Neural crest cell (in vitro differentiated cells): Measurements from ENCODE around the gene SUSD5. TPM values are rescaled to one million over a fixed set of nuclear protein-coding genes. Genes with fewer than 3 reads are reported as not detected.
A peak's percentile ranks its signal among the peaks of the same experiment; 100 is the strongest.

Experiments used
- DNase-seq: peaks from one replicate; pipeline ENCODE4 v3.0.0; 2021; ENCODE audit warnings: low read depth, mixed read lengths, low spot score
- H3K27ac Mint-ChIP-seq: one replicate; pipeline ENCODE4 v1.8.0; 2021; ENCODE audit warnings: mild to moderate bottlenecking, mixed read lengths; ENCODE audit not compliant: unreplicated experiment
- H3K27me3 Mint-ChIP-seq: 2 replicates; pipeline ENCODE4 v1.8.0; 2021; ENCODE audit warnings: low read depth, mild to moderate bottlenecking, mixed read lengths
- H3K36me3 Mint-ChIP-seq: 2 replicates; pipeline ENCODE4 v1.8.0; 2021; ENCODE audit warnings: low read depth, mild to moderate bottlenecking, mixed read lengths
- H3K4me1 Mint-ChIP-seq: 2 replicates; pipeline ENCODE4 v1.8.0; 2021; ENCODE audit warnings: mixed read lengths
- H3K4me3 Mint-ChIP-seq: one replicate; pipeline ENCODE4 v1.8.0; 2021; ENCODE audit warnings: mild to moderate bottlenecking, mixed read lengths
- H3K9me3 Mint-ChIP-seq: 2 replicates; pipeline ENCODE4 v1.8.0; 2021; ENCODE audit warnings: mixed read lengths
- long read RNA-seq: library from polyadenylated mRNA; unstranded; transcript quantifications from one replicate; pipeline ENCODE4 v2.0.0, GENCODE V29; 2020
- total RNA-seq: library from RNA; stranded (reverse); gene quantifications from 2 replicates; pipeline ENCODE4 v1.2.1, GENCODE V29; 2021
- TF ChIP-seq, protein P1 (sequence below): fragments of 200-600 bp; sonication (generic); conservative IDR thresholded peaks from 2 replicates; pipeline ENCODE4 v1.5.0; 2021; ENCODE audit warnings: antibody characterized with exemption, mild to moderate bottlenecking

SUSD5 gene
- 1.8 and 2.1 TPM in 2 replicates for total RNA-seq
- long read RNA-seq, full-length matches to known transcripts = 1 of 1 reads
- long read RNA-seq, partial matches to known transcripts = 0 of 1 reads
- long read RNA-seq, other reads (novel, unspliced or antisense) = 0 of 1 reads

- Mint-ChIP-seq H3K36me3 (no peaks in the 10 kb centered on the region), H3K9me3 (no peaks in the 10 kb centered on the region), H3K4me3 (peak within 1 kb of the TSS; percentile 82), H3K27ac (no peak within 1 kb of the TSS), H3K27me3 (peaks cover 67% of the 10 kb centered on the region), H3K4me1 (peaks cover 14% of the 10 kb centered on the region)
- peak; percentile 44 for DNase-seq
- TF ChIP-seq, protein P1, sequence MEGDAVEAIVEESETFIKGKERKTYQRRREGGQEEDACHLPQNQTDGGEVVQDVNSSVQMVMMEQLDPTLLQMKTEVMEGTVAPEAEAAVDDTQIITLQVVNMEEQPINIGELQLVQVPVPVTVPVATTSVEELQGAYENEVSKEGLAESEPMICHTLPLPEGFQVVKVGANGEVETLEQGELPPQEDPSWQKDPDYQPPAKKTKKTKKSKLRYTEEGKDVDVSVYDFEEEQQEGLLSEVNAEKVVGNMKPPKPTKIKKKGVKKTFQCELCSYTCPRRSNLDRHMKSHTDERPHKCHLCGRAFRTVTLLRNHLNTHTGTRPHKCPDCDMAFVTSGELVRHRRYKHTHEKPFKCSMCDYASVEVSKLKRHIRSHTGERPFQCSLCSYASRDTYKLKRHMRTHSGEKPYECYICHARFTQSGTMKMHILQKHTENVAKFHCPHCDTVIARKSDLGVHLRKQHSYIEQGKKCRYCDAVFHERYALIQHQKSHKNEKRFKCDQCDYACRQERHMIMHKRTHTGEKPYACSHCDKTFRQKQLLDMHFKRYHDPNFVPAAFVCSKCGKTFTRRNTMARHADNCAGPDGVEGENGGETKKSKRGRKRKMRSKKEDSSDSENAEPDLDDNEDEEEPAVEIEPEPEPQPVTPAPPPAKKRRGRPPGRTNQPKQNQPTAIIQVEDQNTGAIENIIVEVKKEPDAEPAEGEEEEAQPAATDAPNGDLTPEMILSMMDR = no peak
These were observed at the start of gene SUSD5 for GRCh38 chr3:33218446-33219174. TSS of gene SUSD5 (minus strand) at chr3:33218810. CDS start at chr3:33218797, 13 bp downstream.

DNA sequence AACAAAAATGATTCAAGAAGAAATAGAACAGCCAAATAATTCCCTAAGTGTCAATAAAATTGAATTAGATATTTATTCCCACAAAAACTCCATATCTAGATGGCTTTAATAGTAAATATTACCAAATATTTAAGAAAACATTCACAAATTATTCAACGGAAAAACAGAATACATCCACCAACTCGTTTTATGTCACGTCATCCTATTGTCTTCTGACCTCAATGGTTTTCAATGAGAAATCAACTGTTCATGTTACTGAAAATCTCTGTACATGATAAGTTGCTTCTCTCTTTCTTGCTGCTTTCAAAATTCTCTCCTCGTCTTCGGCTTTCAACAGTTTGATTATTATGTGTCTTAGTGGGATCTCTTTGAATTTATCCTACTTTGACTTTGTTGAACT lies 41.5 kb upstream of the SUSD5 start:
- Mint-ChIP-seq H3K4me3 (no peak overlapping the region), H3K36me3 (no peaks in the 10 kb centered on the region), H3K9me3 (peaks cover 10% of the 10 kb centered on the region), H3K27ac (no peak overlapping the region), H3K27me3 (peaks cover 3% of the 10 kb centered on the region), H3K4me1 (no peaks in the 10 kb centered on the region)
- DNase-seq = no peak
- TF ChIP-seq, protein P1 = no peak

- H3K4me1 Mint-ChIP-seq = peaks cover 3% of the 10 kb centered on the region
- H3K27me3 Mint-ChIP-seq = no peaks in the 10 kb centered on the region
- DNase-seq = no peak
- H3K36me3 Mint-ChIP-seq = no peaks in the 10 kb centered on the region
- H3K9me3 Mint-ChIP-seq = peaks cover 3% of the 10 kb centered on the region
- no peak overlapping the region for H3K4me3 Mint-ChIP-seq
- TF ChIP-seq, protein P1 = no peak
- H3K27ac Mint-ChIP-seq = no peak overlapping the region
These were observed 37.6 kb upstream of the SUSD5 start for GRCh38 chr3:33256249-33256648.

GRCh38 chr3:33250712-33251111 lies 32.1 kb upstream of the SUSD5 start:
- Mint-ChIP-seq H3K36me3 (no peaks in the 10 kb centered on the region), H3K27me3 (peaks cover under 1% of the 10 kb centered on the region), H3K4me3 (no peak overlapping the region), H3K4me1 (peaks cover 3% of the 10 kb centered on the region), H3K27ac (no peak overlapping the region), H3K9me3 (no peaks in the 10 kb centered on the region)
- DNase-seq = no peak
- TF ChIP-seq, protein P1 = no peak

DNA sequence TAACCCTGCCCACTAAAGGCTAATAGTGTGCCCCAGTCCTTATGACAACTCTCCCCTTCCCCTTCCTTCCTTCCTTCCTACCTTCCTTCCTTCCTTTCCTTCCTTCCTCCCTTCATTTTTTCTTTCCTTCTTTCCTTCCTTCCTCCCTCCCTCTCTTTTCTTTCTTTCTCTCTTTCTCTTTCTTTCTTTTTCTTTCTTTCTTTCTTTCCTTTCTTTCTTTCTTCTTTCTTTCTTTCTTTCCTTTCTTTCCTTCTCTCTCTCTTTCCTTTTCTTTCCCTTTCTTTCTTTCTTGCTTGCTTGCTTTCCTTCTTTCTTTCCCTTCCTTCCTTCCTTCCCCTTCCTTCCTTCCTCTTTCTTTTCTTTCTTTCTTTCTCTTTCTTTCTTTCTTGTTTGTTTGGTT lies 28.2 kb upstream of the SUSD5 start:
- H3K9me3 Mint-ChIP-seq = no peaks in the 10 kb centered on the region
- DNase-seq = no peak
- H3K36me3 Mint-ChIP-seq = no peaks in the 10 kb centered on the region

More for the DNA sequence above, 28.2 kb upstream of the SUSD5 start:
- H3K4me3 Mint-ChIP-seq = no peak overlapping the region
- H3K4me1 Mint-ChIP-seq = no peaks in the 10 kb centered on the region
- peaks cover 9% of the 10 kb centered on the region for H3K27me3 Mint-ChIP-seq
- H3K27ac Mint-ChIP-seq = no peak overlapping the region
- TF ChIP-seq, protein P1 = no peak
